ENCODE data around the gene DOK4. TPM values are rescaled to one million over a fixed set of nuclear protein-coding genes. Genes with fewer than 3 reads are reported as not detected.

Gene DOK4
- total RNA-seq, 2 donors from 2014 or later: 17.9 to 22.1 TPM

DNA sequence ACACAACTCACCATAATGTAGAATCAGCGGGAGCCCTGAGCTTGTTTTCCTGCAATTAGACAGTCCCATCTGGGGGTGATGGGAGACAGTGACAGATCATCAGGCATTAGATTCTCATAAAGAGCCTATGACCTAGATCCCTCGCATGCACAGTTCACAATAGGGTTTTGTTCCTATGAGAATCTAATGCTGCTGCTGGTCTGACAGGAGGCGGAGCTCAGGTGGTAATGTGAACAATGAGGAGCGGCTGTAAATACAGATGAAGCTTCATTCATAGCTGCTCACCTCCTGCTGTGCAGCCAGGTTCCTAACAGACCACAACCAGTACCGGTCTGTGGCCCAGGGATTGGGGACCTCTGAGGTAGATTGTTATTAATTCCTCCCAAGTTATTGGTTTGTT lies 2.9 kb upstream of the DOK4 start:
- peak; percentile 36 for DNase-seq
- H3K9ac ChIP-seq (ENCODE audit: extremely low read depth, low read length, poor library complexity, severe bottlenecking): no peak overlapping the region
- H3K4me3 Mint-ChIP-seq: no peak overlapping the region
- H3K27me3 Mint-ChIP-seq (ENCODE audit: insufficient read depth): peaks cover 23% of the 10 kb centered on the region
- H3K9me3 Mint-ChIP-seq: peaks cover 7% of the 10 kb centered on the region
- H3K4me3 ChIP-seq (ENCODE audit: low read length): no peak overlapping the region
- H3K36me3 Mint-ChIP-seq (ENCODE audit: low read depth): no peaks in the 10 kb centered on the region
- peaks cover 5% of the 10 kb centered on the region for H3K27me3 ChIP-seq (ENCODE audit: control insufficient read depth, insufficient read depth, low read length, poor library complexity, severe bottlenecking)
- TF ChIP-seq, protein P1, sequence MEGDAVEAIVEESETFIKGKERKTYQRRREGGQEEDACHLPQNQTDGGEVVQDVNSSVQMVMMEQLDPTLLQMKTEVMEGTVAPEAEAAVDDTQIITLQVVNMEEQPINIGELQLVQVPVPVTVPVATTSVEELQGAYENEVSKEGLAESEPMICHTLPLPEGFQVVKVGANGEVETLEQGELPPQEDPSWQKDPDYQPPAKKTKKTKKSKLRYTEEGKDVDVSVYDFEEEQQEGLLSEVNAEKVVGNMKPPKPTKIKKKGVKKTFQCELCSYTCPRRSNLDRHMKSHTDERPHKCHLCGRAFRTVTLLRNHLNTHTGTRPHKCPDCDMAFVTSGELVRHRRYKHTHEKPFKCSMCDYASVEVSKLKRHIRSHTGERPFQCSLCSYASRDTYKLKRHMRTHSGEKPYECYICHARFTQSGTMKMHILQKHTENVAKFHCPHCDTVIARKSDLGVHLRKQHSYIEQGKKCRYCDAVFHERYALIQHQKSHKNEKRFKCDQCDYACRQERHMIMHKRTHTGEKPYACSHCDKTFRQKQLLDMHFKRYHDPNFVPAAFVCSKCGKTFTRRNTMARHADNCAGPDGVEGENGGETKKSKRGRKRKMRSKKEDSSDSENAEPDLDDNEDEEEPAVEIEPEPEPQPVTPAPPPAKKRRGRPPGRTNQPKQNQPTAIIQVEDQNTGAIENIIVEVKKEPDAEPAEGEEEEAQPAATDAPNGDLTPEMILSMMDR (conservative IDR thresholded peaks at IDR 0.05): no peak
- peaks cover 6% of the 10 kb centered on the region for H3K9me3 ChIP-seq (ENCODE audit: control insufficient read depth, low read length)
- no peak overlapping the region for H3K27ac ChIP-seq (ENCODE audit: low read depth, low read length)
- H3K27ac Mint-ChIP-seq: no peak overlapping the region
- peaks cover 8% of the 10 kb centered on the region for H3K4me1 Mint-ChIP-seq
- WGBS, 2 experiments (ENCODE audit: insufficient coverage in 1 of 2, insufficient read length in 1 of 2): 88 to 95% methylated on average over 4 to 5 of the region's 5 CpGs
- no peaks in the 10 kb centered on the region for H3K4me1 ChIP-seq (ENCODE audit: control insufficient read depth, insufficient read depth, low read length)
- H3K36me3 ChIP-seq (ENCODE audit: control insufficient read depth, insufficient read depth, low read length): no peaks in the 10 kb centered on the region

DNA sequence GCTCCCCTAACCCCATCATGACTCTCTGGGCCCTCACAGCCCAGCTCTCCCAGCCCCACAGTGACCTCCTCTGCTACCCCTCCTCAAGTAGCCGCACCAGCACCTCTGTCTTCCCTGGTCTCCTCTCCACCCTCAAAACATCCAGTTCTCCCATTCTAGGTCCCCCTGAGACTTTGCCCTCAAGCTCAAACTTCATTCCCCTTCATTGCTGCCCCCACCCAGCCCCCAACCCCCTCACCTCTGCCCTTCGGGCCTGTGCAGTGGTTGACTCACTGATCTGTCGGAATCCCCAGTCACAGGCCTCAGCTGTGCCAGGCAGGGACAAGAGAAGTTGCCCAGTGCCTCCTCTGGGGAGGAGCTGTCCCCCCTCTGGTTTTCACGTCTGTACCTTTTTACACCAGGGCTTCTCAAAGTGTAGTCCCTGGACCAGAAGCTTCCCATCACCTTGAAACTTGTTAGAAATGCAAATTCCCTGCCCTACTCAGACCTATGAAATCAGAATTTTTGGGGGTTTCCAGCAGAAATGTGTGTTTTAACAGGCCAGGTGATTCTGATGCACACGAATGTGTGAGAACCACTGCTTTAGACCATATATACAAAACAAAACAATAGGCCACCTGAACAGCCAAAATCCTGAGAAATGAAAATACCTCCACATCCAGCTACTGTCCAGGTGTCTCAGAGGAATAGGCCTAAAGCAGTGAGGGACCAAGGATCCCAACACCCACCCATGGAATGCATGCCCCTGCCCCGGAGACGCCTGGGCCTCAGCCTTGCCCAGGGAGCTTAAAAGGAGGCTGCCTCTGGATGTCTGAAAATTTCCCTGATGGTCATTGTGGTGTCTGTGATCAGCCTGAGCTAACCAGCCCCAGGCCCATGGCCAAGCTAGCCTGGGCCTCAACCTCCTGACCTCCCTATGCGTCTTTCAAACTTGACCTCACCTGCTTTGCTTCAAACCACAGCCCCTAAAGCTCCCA lies 853 bp upstream of the DOK4 start:
- Mint-ChIP-seq H3K27ac (no peak overlapping the region), H3K9me3 (peaks cover 7% of the 10 kb centered on the region), H3K4me1 (peaks cover 12% of the 10 kb centered on the region), H3K4me3 (peak overlapping the region; percentile 80), H3K36me3 (ENCODE audit: low read depth) (no peaks in the 10 kb centered on the region), H3K27me3 (ENCODE audit: insufficient read depth) (peaks cover 21% of the 10 kb centered on the region)
- Histone ChIP-seq H3K27ac (ENCODE audit: low read depth, low read length) (no peak overlapping the region), H3K27me3 (ENCODE audit: control insufficient read depth, insufficient read depth, low read length, poor library complexity, severe bottlenecking) (peaks cover 5% of the 10 kb centered on the region), H3K4me3 (ENCODE audit: low read length) (no peak overlapping the region), H3K4me1 (ENCODE audit: control insufficient read depth, insufficient read depth, low read length) (no peaks in the 10 kb centered on the region), H3K9ac (ENCODE audit: extremely low read depth, low read length, poor library complexity, severe bottlenecking) (no peak overlapping the region), H3K9me3 (ENCODE audit: control insufficient read depth, low read length) (peaks cover 6% of the 10 kb centered on the region), H3K36me3 (ENCODE audit: control insufficient read depth, insufficient read depth, low read length) (no peaks in the 10 kb centered on the region)
- 87 to 88% methylated on average over 7 to 8 of the region's 8 CpGs for WGBS, 2 experiments (ENCODE audit: insufficient coverage in 1 of 2, insufficient read length in 1 of 2)
- peak; percentile 56 for DNase-seq
- TF ChIP-seq, protein P1 (conservative IDR thresholded peaks at IDR 0.05): no peak

DNA sequence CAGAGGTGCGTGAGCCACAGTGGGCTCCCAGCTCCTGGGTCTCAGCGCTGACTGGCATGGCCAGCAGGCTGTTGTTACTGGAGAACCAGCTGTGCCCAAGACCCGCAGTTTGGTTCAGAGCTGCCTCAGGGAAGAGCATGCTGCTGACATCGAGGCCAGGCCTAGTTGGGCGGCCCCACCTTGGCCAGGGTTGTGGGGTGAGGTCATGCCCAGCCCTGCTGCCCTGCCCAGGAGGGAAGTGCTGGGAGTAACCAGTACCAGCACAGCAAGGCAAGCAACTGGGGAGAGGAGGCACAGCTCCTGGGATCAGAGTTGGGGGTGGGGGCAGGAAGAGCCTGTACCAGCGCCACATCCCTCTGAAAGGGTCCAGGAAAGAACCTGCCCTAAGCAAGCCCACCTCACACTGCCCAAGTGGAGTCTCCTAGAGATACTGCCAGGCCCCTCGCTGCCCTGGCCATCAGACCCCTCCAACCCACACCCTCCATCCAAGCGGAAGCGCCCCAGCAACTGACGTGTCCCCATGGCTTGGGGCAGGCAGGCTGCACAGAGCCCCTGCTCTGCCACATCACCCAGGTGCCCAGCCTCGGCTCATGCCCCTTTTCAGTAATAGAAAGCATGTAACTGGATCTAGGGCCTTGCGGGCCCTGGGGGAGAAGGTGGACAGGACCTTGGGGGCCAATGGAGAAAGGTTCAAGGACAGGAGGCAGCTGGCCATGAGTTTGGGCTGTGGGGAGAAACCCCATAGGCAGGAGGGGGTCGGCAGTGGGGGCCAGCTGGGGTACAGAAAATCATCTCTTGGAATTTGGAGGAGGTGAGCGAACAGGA lies 990 bp downstream of the DOK4 start:
- Mint-ChIP-seq H3K27ac (no peak overlapping the region), H3K9me3 (peaks cover 7% of the 10 kb centered on the region), H3K36me3 (ENCODE audit: low read depth) (no peaks in the 10 kb centered on the region)

More for the DNA sequence above, 990 bp downstream of the DOK4 start:
- no peaks in the 10 kb centered on the region for H3K36me3 ChIP-seq (ENCODE audit: control insufficient read depth, insufficient read depth, low read length)
- Mint-ChIP-seq H3K4me1 (peaks cover 15% of the 10 kb centered on the region), H3K4me3 (peak overlapping the region; percentile 80), H3K27me3 (ENCODE audit: insufficient read depth) (peaks cover 19% of the 10 kb centered on the region)
- DNase-seq: peak; percentile 49
- peak overlapping the region; percentile 82 for H3K4me3 ChIP-seq (ENCODE audit: low read length)
- peaks cover 6% of the 10 kb centered on the region for H3K9me3 ChIP-seq (ENCODE audit: control insufficient read depth, low read length)
- WGBS, 2 experiments (ENCODE audit: insufficient coverage in 1 of 2, insufficient read length in 1 of 2): 74 to 84% methylated on average over 7 to 14 of the region's 14 CpGs
- H3K27me3 ChIP-seq (ENCODE audit: control insufficient read depth, insufficient read depth, low read length, poor library complexity, severe bottlenecking): peaks cover 5% of the 10 kb centered on the region
- TF ChIP-seq, protein P1 (conservative IDR thresholded peaks at IDR 0.05): no peak
- no peak overlapping the region for H3K9ac ChIP-seq (ENCODE audit: extremely low read depth, low read length, poor library complexity, severe bottlenecking)
- H3K4me1 ChIP-seq (ENCODE audit: control insufficient read depth, insufficient read depth, low read length): no peaks in the 10 kb centered on the region
- no peak overlapping the region for H3K27ac ChIP-seq (ENCODE audit: low read depth, low read length)
